GF-D8 (cell line): ENCODE results near the gene SCAF11.

Source experiments
- DNase-seq: peaks from one replicate; lab custom pipeline; 2025; lab: John Stamatoyannopoulos, UW

SCAF11 gene

DNA sequence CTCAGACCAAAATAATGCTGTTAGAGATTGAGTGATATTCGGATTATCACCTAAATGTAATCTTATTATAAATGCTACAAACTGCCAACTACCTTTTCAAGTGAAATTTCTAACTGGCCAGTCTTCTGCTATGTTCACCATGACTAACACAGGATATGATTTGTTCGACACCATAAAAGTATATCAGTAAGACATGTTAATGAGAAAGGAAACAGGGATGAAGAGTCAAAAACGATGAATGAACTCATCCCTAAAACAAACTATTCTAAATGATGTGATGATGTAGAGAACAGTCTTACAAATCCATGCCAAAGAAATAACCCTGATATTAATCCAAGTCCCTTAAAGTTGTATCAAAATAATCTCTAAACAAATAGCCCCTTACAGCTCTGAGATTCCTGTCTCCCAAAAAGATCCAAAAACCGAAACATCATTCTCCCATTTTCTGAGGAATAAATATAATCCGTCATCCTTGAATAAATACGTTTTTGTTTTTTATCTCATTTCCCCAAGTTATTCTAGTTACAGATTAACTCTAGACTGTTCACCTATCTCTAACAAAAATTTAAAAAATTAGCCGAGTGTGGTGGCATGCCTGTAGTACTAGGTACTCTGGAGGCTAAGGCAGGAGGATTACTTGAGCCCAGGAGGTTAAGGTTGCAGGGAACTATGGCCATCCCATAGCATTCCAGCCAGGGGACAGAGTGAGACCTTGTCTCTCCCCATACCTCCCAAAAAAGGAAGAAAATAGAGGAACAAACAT lies 9.1 kb downstream of the SCAF11 start:
- no peak for DNase-seq

GRCh38 chr12:45980540-45980939 lies 9.8 kb downstream of the SCAF11 start:
- DNase-seq: no peak

DNA sequence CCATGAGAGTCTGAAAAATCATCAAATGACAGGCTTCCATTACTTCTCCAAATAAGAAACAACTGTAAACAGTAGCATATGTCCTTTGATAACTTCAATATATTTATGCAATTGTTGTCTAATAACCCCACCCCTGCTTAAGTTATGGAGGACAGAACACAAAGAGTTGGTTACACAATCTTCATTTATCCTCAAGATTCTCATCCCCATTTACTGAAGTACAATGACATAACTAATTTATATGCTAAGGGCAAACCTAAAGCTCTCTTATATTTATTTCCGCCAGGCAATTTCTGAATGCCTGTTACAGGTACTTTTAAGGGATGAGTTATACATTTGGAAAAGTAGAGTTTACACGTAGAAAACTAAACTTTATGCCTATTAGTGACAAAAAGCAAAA lies 12.3 kb downstream of the SCAF11 start:
- DNase-seq: no peak

GRCh38 chr12:45977620-45978019 lies 12.8 kb downstream of the SCAF11 start:
- no peak for DNase-seq

DNA sequence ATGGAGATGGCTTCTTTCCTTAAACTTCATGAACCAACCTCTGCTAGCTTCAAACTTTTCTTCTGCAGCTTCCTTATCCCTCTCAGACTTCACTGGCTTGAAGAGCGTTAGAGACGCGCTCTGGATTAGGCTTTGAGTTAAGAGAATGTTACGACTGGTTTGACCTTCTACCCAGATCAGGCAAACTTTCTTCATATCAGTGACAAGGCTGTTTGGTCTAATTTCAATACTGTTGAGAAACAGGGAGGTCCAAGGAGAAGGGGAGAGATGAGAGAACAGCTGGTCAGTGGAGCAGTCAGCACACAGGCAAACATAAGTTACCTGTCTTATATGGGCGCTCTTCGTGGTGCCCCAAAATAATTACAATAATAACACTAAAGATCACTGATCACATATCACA lies 14.9 kb downstream of the SCAF11 start:
- no peak for DNase-seq

DNA sequence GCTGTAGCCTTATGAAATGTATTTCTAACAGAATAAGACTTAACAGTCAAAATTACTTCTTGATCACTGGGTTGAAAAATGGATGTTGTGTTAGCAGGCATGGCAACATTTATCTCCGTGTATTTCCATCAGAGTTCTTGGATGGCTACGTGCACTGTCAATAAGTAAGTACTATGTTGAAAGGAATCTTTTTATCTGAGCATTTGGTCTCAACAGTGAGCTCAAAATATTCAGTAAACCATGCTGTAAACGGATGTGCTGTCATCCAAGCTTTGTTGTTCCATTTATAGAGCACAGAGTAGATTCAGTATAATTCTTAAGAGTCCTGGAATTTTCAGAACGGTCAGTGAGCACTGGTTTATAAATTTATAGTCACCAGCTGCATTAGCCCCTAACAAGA lies 15.5 kb downstream of the SCAF11 start:
- DNase-seq: no peak

GRCh38 chr12:45974171-45974719 lies 16.1 kb downstream of the SCAF11 start:
- DNase-seq: no peak

DNA sequence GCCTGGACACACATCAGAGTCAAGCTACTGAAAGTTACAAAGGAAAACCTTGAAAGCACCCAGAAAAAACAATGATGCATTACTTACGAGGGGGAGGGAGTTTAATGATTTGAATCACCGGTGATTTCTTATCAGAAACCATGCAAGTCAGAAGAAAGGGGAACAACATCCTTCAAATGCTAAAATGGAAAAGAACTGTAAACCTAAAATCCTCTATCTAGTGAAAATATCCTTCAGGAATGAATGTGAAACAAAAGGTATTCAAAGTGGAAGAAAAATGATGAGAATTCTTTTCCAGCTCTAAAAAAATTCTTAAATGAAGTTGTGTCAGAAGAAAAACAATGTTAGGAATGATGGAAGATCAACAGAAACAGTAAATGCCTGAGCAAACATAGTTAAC lies 16.8 kb downstream of the SCAF11 start:
- DNase-seq: no peak

- DNase-seq: no peak
Observed at GRCh38 chr12:45970391-45970790, 20.0 kb downstream of the SCAF11 start.

- DNase-seq: no peak
Observed at GRCh38 chr12:45969084-45969483, 21.3 kb downstream of the SCAF11 start.

DNA sequence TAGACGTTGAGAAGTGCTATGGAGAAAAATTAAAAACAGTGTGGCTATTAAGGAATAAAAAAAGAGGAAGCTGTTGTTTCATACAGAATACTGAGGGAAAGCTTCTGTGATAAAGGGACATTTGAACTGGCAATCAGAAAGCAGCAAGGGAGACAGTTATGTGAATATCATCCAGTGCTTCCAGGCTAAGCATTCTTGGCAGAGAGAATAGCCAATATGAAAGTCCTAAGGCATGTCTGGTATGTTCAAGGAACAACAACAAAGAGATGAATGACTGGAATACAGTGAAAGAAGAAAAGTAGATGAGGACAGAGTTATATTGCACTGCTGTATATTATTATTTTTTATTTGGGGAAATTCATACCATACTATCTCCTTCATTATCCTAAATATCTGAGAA lies 23.9 kb downstream of the SCAF11 start:
- DNase-seq: no peak

GRCh38 chr12:45962553-45963325 lies 27.6 kb downstream of the SCAF11 start:
- DNase-seq: no peak

GRCh38 chr12:45959728-45960127 lies 30.6 kb downstream of the SCAF11 start:
- DNase-seq: no peak

DNA sequence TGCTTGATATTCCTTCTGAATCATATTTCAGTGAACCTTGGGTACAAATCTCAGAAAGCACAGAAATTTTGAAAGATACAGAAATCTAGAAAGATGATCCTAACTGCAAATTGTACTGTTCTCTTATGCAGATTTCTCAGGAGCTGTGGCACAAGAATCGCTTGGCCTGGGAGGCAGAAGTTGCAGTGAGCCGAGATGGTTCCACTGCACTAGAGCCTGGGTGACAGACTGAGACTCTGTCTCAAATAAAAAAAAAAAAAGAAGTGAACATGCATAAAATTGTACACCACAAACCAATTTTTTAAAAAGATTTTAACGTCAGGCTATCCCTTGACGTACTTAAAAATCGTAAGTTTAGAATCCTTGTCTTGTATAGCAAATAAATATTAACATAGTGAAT lies 31.3 kb downstream of the SCAF11 start:
- DNase-seq: no peak

DNA sequence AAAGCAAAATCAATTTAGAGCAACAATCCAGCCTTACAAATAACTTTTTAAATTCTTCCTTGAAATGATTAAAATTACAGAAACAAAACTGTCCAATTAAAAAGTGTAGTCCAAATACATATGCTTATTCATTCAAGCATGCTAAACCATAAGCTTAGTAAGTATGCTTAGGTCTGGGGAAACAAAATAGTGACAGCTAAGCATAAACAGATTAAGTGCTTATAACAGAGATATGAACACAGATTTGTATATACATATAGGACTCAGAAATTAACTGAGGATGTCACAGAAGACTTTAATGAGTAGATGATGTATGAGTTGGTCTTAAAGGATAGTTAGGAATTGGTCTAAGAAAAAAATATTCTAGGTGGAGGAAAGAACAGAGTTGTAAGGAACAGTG lies 41.8 kb downstream of the SCAF11 start:
- no peak for DNase-seq

- no peak for DNase-seq
Observed at GRCh38 chr12:45946435-45946834, 43.9 kb downstream of the SCAF11 start.

DNA sequence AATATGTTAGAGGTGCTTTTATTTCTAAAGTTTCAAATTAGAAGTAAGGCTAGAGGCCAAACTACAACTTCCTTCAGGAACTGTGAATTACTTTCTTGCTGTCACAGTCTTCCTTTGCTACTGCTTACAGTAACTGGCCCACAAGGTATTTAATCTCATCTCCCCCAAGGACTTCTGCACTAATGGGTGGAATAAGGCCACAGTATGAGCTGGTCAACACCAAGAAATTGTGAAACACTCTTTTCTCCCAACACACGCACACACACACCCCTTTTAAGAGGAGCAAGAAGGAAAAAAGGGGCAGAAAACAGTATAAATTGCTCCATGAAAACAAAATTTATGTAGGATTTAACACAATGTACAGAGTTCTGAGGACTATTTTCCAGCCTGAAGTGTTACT lies 45.6 kb downstream of the SCAF11 start:
- no peak for DNase-seq

- no peak for DNase-seq
Observed at GRCh38 chr12:45939759-45940158, 50.6 kb downstream of the SCAF11 start.

- DNase-seq: no peak
Observed at GRCh38 chr12:45938566-45938965, 51.8 kb downstream of the SCAF11 start.

GRCh38 chr12:45934956-45935355 lies 55.4 kb downstream of the SCAF11 start:
- DNase-seq: no peak

GRCh38 chr12:45933504-45933903 lies 56.9 kb downstream of the SCAF11 start:
- no peak for DNase-seq

DNA sequence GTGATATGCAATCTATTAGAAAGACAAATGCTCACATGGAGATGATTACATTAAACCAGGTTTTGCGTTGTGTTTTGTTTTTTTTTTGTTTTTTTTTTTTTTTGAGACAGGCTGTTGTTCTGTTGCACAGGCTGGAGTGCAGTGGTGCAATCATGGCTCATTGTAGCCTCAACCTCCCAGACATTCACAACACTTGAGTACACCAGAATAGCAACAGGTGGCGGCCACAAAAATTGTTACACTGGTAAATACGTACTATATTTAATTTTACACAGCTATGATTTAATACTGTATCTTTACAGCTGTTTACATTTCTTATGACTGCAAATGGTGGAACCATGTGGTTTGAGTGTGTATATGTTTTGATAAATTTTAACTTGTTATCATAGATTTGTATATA lies 60.0 kb downstream of the SCAF11 start:
- DNase-seq: no peak

GRCh38 chr12:45928309-45928708 lies 62.1 kb downstream of the SCAF11 start:
- no peak for DNase-seq
